HepG2 (cell line): ENCODE data around the gene TBC1D24. TPM values are rescaled to one million over a fixed set of nuclear protein-coding genes. Genes with fewer than 3 reads are reported as not detected.

Experiments used
- AHR ChIP-seq: IDR thresholded peaks from 2 replicates; pipeline ENCODE4 v1.6.1; 2018; ENCODE audit warnings: missing genetic modification reagents, missing compliant biosample characterization
- ATM ChIP-seq: fragments of 450-650 bp; IDR thresholded peaks from 2 replicates; pipeline ENCODE4 v1.7.1; 2017; ENCODE audit warnings: mild to moderate bottlenecking, borderline replicate concordance
- GTF3A ChIP-seq: sonication (generic); formaldehyde crosslinking; conservative IDR thresholded peaks from 2 replicates; pipeline ENCODE4 v1.4.0; 2020; ENCODE audit warnings: mild to moderate bottlenecking, missing genetic modification reagents
- HMGXB3 ChIP-seq: sonication (generic); formaldehyde crosslinking; IDR thresholded peaks from 2 replicates; pipeline ENCODE4 v1.4.0; 2020; ENCODE audit warnings: missing genetic modification reagents, borderline replicate concordance
- KLF6 ChIP-seq: IDR thresholded peaks from 2 replicates; pipeline ENCODE4 v1.8.0; 2016; ENCODE audit warnings: missing biosample characterization, missing genetic modification reagents
- KMT2A ChIP-seq: sonication (generic); formaldehyde crosslinking; IDR thresholded peaks from 2 replicates; pipeline ENCODE4 v1.4.0; 2020; ENCODE audit warnings: missing genetic modification reagents
- MBD4 ChIP-seq: IDR thresholded peaks from 2 replicates; pipeline ENCODE4 v1.6.1; 2012; ENCODE audit warnings: low read length, inconsistent platforms, borderline replicate concordance
- NFAT5 ChIP-seq: sonication (generic); formaldehyde crosslinking; IDR thresholded peaks from 2 replicates; pipeline ENCODE4 v1.4.0; 2020; ENCODE audit warnings: missing genetic modification reagents
- PREB ChIP-seq: sonication (generic); formaldehyde crosslinking; IDR thresholded peaks from 2 replicates; pipeline ENCODE4 v1.4.0; 2020; ENCODE audit warnings: missing genetic modification reagents
- PRMT3 ChIP-seq: sonication (generic); formaldehyde crosslinking; IDR thresholded peaks from 2 replicates; pipeline ENCODE4 v1.8.1; 2022; ENCODE audit warnings: low read depth, mild to moderate bottlenecking, moderate library complexity, missing genetic modification reagents, borderline replicate concordance
- ZBTB7A ChIP-seq: sonication (generic); formaldehyde crosslinking; IDR thresholded peaks from 2 replicates; pipeline ENCODE4 v1.8.0; 2022; ENCODE audit warnings: mild to moderate bottlenecking, missing genetic modification reagents
- ZNF605 ChIP-seq: sonication (generic); formaldehyde crosslinking; IDR thresholded peaks from 2 replicates; pipeline ENCODE4 v1.8.0; 2022; ENCODE audit warnings: mild to moderate bottlenecking, missing genetic modification reagents
- ZNF776 ChIP-seq: sonication (generic); formaldehyde crosslinking; IDR thresholded peaks from 2 replicates; pipeline ENCODE4 v1.4.0; 2020; ENCODE audit warnings: mild to moderate bottlenecking, missing genetic modification reagents
- ZNF790 ChIP-seq: sonication (generic); formaldehyde crosslinking; IDR thresholded peaks from 2 replicates; pipeline ENCODE4 v1.8.0; 2022; ENCODE audit warnings: missing genetic modification reagents, mild to moderate bottlenecking, borderline replicate concordance
- ZSCAN5A ChIP-seq: sonication (generic); formaldehyde crosslinking; IDR thresholded peaks from 2 replicates; pipeline ENCODE4 v1.8.0; 2022; ENCODE audit warnings: mild to moderate bottlenecking, missing genetic modification reagents, borderline replicate concordance
- ZZZ3 ChIP-seq: sonication (generic); formaldehyde crosslinking; IDR thresholded peaks from 2 replicates; pipeline ENCODE4 v1.4.0; 2020; ENCODE audit warnings: missing genetic modification reagents, mild to moderate bottlenecking, borderline replicate concordance
- polyA plus RNA-seq, 8 experiments: library from polyadenylated mRNA; depleted of rRNA in 3 of 8; stranded (reverse) in 7 of 8; unstranded in 1 of 8; fragments of >200 nt; fragmentation: Illumina TruSeq in 4 of 8; extraction: Trizol in 4 of 8; gene quantifications; 2 replicates each; pipeline versions ENCODE4 v1.2.1 to v1.2.3, GENCODE V29; 2011 to 2016; ENCODE audit warnings: low read depth in 4 of 8, missing spikeins in 1 of 8, mixed read lengths in 1 of 8; ENCODE audit not compliant: insufficient read depth in 1 of 8
- total RNA-seq, 5 experiments: library from RNA; depleted of rRNA; stranded (reverse); fragments of >200 nt; fragmentation: Illumina TruSeq; extraction: Trizol; gene quantifications; 2 replicates each; pipeline ENCODE4 v1.2.3, GENCODE V29; 2016; ENCODE audit warnings: low read depth in 1 of 5

TBC1D24 gene
- total and polyA plus RNA-seq, 2 of the 13 experiments (the other 11 are each of a cell fraction or from before 2014, with no cell fraction given): 7.7 to 13.7 TPM

- TF ChIP-seq NFAT5 (CRISPR knock-in tag): no peak
- no peak for TF ChIP-seq ZZZ3 (CRISPR knock-in tag)
- no peak for TF ChIP-seq PREB (CRISPR knock-in tag)
- peak; percentile 67; the same call in 1 of the 2 replicates for TF ChIP-seq ZNF776 (CRISPR knock-in tag)
- no peak for TF ChIP-seq GTF3A (CRISPR knock-in tag)
- TF ChIP-seq ATM: no peak
- no peak for TF ChIP-seq HMGXB3
- TF ChIP-seq KLF6 (CRISPR knock-in tag): 0 out of 2 replicates have a peak, but pooled peaks have one; percentile 17
- no peak for TF ChIP-seq PRMT3 (CRISPR knock-in tag)
- no peak for TF ChIP-seq MBD4
- TF ChIP-seq KMT2A: no peak
- TF ChIP-seq ZNF790: no peak
- no peak for TF ChIP-seq ZBTB7A
- TF ChIP-seq AHR (CRISPR knock-in tag): no peak
- TF ChIP-seq ZNF605: no peak
- no peak for TF ChIP-seq ZSCAN5A (CRISPR knock-in tag)
Measured at GRCh38 chr16:2473999-2474876, 689 bp upstream of the TBC1D24 start (continued).
